Stimulated activated effector memory CD8-positive, alpha-beta T cell treated with anti-CD3 and anti-CD28 coated beads, Interleukin-12 subunit alpha, Interleukin-12 subunit beta, amount 100 ng/mL, for 72 hours (primary cell): ENCODE data around the gene AQP2.

Experiments used
- ATAC-seq: fragments of 150-1000 bp; cut with Tn5 transposase; 2 replicates; pipeline ENCODE4 v1.10.0; 2021
- DNase-seq, 2 donors: peaks; one replicate each; pipeline ENCODE4 v3.0.0; 2021 to 2022; ENCODE audit warnings: low spot score in 2 of 2
- H3K27ac Mint-ChIP-seq: one replicate; pipeline ENCODE4 v1.8.0; 2022; ENCODE audit warnings: mild to moderate bottlenecking, mixed read lengths
- H3K36me3 Mint-ChIP-seq: one replicate; pipeline ENCODE4 v1.8.0; 2022; ENCODE audit warnings: mild to moderate bottlenecking, mixed read lengths
- H3K4me1 Mint-ChIP-seq: one replicate; pipeline ENCODE4 v1.8.0; 2022; ENCODE audit warnings: mixed read lengths
- H3K4me3 Mint-ChIP-seq: one replicate; pipeline ENCODE4 v1.8.0; 2022; ENCODE audit warnings: mild to moderate bottlenecking, mixed read lengths
- H3K9me3 Mint-ChIP-seq: one replicate; pipeline ENCODE4 v1.8.0; 2022; ENCODE audit warnings: mixed read lengths

Gene AQP2

GRCh38 chr12:49955899-49956662, 5.5 kb downstream of the AQP2 start:
- Mint-ChIP-seq H3K36me3 (no peaks in the 10 kb centered on the region), H3K27ac (no peak overlapping the region), H3K9me3 (no peaks in the 10 kb centered on the region), H3K4me1 (peaks cover 9% of the 10 kb centered on the region), H3K4me3 (no peak overlapping the region)
- ATAC-seq = no peak
- DNase-seq = no peak

GRCh38 chr12:49956663-49957569, 6.4 kb downstream of the AQP2 start:
- H3K27ac Mint-ChIP-seq = no peak overlapping the region
- DNase-seq (no peak), ATAC-seq (no peak)
- H3K36me3 Mint-ChIP-seq = no peaks in the 10 kb centered on the region
- peaks cover 9% of the 10 kb centered on the region for H3K4me1 Mint-ChIP-seq
- H3K9me3 Mint-ChIP-seq = no peaks in the 10 kb centered on the region
- no peak overlapping the region for H3K4me3 Mint-ChIP-seq

- no peak for ATAC-seq
- H3K4me3 Mint-ChIP-seq = no peak overlapping the region
- H3K36me3 Mint-ChIP-seq = no peaks in the 10 kb centered on the region
- DNase-seq = no peak
- peaks cover 9% of the 10 kb centered on the region for H3K4me1 Mint-ChIP-seq
- H3K27ac Mint-ChIP-seq = no peak overlapping the region
- H3K9me3 Mint-ChIP-seq = no peaks in the 10 kb centered on the region
These were observed 7.0 kb downstream of the AQP2 start for GRCh38 chr12:49957570-49957967.

- H3K27ac Mint-ChIP-seq = no peak overlapping the region
These were observed 9.3 kb downstream of the AQP2 start for GRCh38 chr12:49959685-49960473.

GRCh38 chr12:49960474-49961110, 10.1 kb downstream of the AQP2 start:
- Mint-ChIP-seq H3K4me3 (peak overlapping the region; percentile 26), H3K27ac (no peak overlapping the region), H3K36me3 (no peaks in the 10 kb centered on the region), H3K9me3 (no peaks in the 10 kb centered on the region), H3K4me1 (peaks cover 9% of the 10 kb centered on the region)
- no peak for ATAC-seq
- DNase-seq = no peak

More at GRCh38 chr12:49959685-49960473, 9.3 kb downstream of the AQP2 start:
- Mint-ChIP-seq H3K4me3 (peak overlapping the region; percentile 26), H3K36me3 (no peaks in the 10 kb centered on the region), H3K9me3 (no peaks in the 10 kb centered on the region), H3K4me1 (peaks cover 9% of the 10 kb centered on the region)
- DNase-seq (no peak), ATAC-seq (no peak)

GRCh38 chr12:49961111-49961922, 10.8 kb downstream of the AQP2 start, which contains the start of gene AQP5:
Gene AQP5 (plus strand): TSS chr12:49961872. CDS start chr12:49962018, 146 bp downstream.
- H3K4me3 Mint-ChIP-seq = peak within 1 kb of the TSS; percentile 26

GRCh38 chr12:49961993-49962764, 11.6 kb downstream of the AQP2 start:
- Mint-ChIP-seq H3K4me3 (peak overlapping the region; percentile 21), H3K27ac (no peak overlapping the region), H3K4me1 (peaks cover 14% of the 10 kb centered on the region), H3K36me3 (no peaks in the 10 kb centered on the region), H3K9me3 (no peaks in the 10 kb centered on the region)
- no peak for DNase-seq
- ATAC-seq = no peak

More at GRCh38 chr12:49961111-49961922, 10.8 kb downstream of the AQP2 start, which contains the start of gene AQP5:
- peaks cover 9% of the 10 kb centered on the region for H3K4me1 Mint-ChIP-seq
- no peaks in the 10 kb centered on the region for H3K36me3 Mint-ChIP-seq
- H3K9me3 Mint-ChIP-seq = no peaks in the 10 kb centered on the region
- DNase-seq (no peak), ATAC-seq (no peak)
- H3K27ac Mint-ChIP-seq = no peak within 1 kb of the TSS

GRCh38 chr12:49962861-49963765, 12.6 kb downstream of the AQP2 start:
- Mint-ChIP-seq H3K27ac (no peak overlapping the region), H3K4me3 (peak overlapping the region; percentile 21), H3K36me3 (no peaks in the 10 kb centered on the region), H3K4me1 (peaks cover 21% of the 10 kb centered on the region), H3K9me3 (no peaks in the 10 kb centered on the region)
- DNase-seq = no peak
- ATAC-seq = no peak

- no peak for DNase-seq
- Mint-ChIP-seq H3K9me3 (no peaks in the 10 kb centered on the region), H3K36me3 (no peaks in the 10 kb centered on the region), H3K27ac (no peak overlapping the region), H3K4me1 (peaks cover 21% of the 10 kb centered on the region), H3K4me3 (no peak overlapping the region)
- no peak for ATAC-seq
These were observed 13.7 kb downstream of the AQP2 start for GRCh38 chr12:49963976-49964815.

- Mint-ChIP-seq H3K4me1 (peaks cover 21% of the 10 kb centered on the region), H3K27ac (no peak overlapping the region), H3K4me3 (no peak overlapping the region), H3K9me3 (no peaks in the 10 kb centered on the region), H3K36me3 (no peaks in the 10 kb centered on the region)
- DNase-seq (no peak), ATAC-seq (no peak)
These were observed 14.5 kb downstream of the AQP2 start for GRCh38 chr12:49964849-49965624.

GRCh38 chr12:49965836-49966235, 15.3 kb downstream of the AQP2 start:
- no peak overlapping the region for H3K4me3 Mint-ChIP-seq
- ATAC-seq = no peak
- no peak overlapping the region for H3K27ac Mint-ChIP-seq
- peaks cover 13% of the 10 kb centered on the region for H3K4me1 Mint-ChIP-seq
- no peak for DNase-seq
- no peaks in the 10 kb centered on the region for H3K36me3 Mint-ChIP-seq
- no peaks in the 10 kb centered on the region for H3K9me3 Mint-ChIP-seq
